ENCODE results near the gene DSE.

The DSE gene

DNA sequence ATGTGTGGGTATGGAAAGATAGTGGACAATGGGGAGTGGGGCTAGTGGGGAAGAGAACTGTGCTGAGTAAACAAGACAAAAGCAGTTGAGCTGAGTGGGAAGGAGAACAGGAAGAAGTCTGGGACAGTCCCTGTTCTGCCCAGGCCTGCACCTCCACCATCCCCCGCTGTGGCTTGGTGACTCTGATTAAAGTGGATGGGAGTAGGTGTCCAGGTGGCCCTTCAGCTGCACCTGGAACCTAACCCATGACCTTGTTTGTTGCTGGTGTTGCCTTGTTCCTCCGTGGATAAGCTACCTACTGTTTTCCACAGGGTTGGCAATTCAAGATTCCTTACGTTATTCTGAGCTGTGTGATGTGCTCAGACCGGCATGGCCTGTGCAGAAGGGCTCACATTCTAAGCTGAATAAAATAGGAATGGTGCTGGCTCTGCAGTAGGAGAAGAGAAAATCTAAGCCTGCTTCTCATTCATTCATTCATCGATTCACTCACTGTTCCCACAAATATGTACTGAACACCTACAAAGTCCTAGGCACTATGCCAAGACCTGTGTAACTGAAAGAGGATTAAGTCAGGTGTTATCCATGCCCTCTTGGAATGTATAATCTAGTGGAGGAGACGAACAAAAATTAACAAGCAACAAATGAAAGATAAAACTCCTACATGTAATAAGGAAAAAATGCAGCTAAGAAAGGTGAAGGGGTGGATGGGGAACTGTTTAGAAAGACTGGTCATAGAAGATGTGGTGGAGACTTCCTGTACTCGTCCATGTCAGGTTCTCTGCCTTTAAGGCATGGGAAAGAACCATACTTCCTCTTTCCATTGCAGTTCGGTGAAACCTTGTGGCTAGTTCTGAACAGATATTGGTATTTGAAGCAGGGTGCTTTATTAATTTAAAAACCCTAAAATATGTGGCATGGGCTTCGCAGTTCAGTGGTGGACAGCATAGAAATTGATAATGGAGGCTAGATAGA, 80.3 kb downstream of the DSE start:
- DNase-seq, result no peak

DNA sequence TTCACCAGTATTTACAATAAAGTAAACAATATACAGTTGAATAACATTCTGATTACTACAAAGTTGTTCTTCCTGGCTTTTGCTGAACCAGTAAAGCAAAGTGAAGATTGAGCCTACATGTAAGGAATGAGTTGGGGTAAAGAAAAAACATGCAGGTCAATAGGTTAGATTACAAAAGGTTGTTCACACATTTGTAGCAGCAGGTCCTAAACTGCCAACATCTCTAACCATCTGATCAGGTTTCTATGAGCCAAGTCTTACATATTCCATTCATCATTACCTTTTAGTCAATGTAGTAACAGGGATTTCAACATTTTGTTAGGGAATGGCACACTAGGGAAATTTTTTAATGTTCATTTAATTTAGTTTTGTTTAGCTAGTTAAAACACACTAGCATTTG, 81.2 kb downstream of the DSE start:
- DNase-seq, result no peak

- DNase-seq, result no peak
Observed at GRCh38 chr6:116452531-116452930, 81.8 kb downstream of the DSE start.

DNA sequence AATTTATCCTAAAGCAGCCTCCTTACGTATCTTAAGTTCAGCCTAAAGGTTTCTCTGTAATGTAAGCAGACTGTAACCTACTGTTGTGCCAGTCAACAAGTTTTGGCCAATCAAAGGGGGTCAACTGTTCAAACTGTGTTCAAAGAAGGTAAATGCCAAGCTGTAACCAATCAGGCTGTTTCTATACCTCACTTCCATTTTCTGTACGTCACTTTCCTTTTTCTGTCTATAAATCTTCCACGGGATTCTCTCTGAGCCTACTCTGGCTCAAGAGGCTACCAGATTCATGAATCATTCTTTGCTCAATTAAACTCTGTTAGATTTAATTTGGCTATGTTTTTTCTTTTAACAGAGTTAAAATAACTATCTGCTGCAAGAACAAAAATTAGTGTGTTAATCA, 85.4 kb downstream of the DSE start:
- no peak for DNase-seq

- no peak for DNase-seq
Observed at GRCh38 chr6:116456927-116457326, 86.2 kb downstream of the DSE start.

DNA sequence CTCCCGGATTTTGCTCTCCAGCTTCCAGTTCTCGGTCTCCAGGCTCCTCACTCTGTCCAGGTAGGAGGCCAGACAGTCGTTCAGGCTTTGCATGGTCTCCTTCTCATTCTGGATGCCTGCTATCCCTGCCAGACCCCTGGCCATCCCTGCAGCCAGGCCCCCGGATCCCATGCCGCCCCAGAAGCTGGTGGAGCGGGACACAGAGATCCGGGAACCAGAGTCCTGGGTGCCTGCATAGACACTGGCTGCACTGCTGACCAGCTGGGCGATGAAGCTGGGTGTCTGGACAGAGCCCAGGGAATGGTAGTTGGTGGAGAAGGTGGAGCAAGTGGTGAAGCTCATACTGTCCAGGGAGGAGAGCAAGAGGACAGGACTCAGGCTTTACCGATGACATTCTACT, 87.5 kb downstream of the DSE start:
- DNase-seq, result no peak

- DNase-seq, result no peak
Observed at GRCh38 chr6:116459927-116460326, 89.2 kb downstream of the DSE start.

- DNase-seq, result no peak
Observed at GRCh38 chr6:116461331-116461931, 90.7 kb downstream of the DSE start, which contains the start of gene CALHM6. Gene CALHM6, plus strand, starts transcription at chr6:116461375. Its CDS starts 555 bp downstream, at chr6:116461930.

GRCh38 chr6:116461932-116462885, 91.5 kb downstream of the DSE start:
- DNase-seq, result peak; percentile 81

DNA sequence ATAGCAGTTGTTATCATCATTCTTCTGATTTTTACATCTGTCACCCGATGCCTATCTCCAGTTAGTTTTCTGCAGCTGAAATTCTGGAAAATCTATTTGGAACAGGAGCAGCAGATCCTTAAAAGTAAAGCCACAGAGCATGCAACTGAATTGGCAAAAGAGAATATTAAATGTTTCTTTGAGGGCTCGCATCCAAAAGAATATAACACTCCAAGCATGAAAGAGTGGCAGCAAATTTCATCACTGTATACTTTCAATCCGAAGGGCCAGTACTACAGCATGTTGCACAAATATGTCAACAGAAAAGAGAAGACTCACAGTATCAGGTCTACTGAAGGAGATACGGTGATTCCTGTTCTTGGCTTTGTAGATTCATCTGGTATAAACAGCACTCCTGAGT, 92.6 kb downstream of the DSE start:
- no peak for DNase-seq

GRCh38 chr6:116465246-116465645, 94.5 kb downstream of the DSE start:
- no peak for DNase-seq

- no peak for DNase-seq
Observed at GRCh38 chr6:116467096-116467495, 96.3 kb downstream of the DSE start.

GRCh38 chr6:116467514-116467913, 96.8 kb downstream of the DSE start:
- DNase-seq, result no peak

DNA sequence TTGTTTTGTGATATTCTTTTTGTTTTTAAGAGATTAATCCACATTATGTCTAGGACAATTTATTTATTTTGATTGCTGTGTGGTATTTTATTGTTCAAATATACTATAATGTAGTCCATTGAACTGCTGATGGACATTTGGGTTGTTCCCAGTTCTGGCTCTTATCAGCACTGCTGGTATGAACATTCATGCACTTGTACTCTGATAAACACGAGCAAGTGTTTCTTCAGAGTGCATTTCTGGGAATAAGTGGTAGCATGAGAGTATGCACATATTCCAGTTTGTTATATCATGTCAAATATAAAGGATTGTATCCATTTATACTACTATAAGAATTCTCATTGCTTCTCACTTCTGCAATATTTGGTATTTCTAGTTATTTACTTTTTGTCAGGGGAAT, 97.5 kb downstream of the DSE start:
- DNase-seq, result no peak

DNA sequence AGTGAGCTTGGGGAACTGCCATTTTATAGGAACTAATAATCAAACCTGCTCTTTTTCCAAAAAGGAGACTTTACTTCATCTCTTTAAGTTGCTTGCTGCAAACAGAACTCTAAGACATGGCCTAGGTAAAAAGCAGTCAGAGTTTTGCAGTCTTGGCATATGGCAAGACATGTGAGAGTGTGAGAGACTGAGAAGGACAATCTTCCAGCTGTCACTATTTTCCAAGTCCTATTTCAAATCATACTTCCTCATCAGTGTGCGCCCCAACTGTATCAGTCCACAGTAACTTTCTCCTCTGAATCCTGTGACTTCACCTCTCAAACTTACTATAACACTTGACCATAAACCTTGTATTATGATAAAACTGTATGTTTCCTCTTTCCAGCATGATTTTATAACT, 100.8 kb downstream of the DSE start:
- no peak for DNase-seq

DNA sequence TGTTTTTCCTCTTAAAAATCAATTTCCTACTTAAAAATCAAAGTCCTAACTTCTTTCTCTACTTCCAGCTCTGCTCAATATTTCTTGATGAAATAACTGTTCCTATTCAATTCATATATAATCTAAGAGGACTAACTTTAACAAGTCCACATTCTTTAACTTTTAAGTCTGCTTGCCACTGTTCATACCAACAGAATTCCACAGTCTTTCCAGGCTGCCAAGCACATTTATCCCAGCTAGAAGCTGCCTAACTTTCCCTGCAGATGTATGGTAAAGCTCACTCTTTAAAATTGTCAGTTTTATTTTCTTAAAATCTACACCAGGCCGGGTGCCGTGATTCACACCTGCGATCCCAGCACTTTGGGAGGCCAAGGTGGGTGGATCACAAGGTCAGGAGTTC, 102.0 kb downstream of the DSE start:
- no peak for DNase-seq

DNA sequence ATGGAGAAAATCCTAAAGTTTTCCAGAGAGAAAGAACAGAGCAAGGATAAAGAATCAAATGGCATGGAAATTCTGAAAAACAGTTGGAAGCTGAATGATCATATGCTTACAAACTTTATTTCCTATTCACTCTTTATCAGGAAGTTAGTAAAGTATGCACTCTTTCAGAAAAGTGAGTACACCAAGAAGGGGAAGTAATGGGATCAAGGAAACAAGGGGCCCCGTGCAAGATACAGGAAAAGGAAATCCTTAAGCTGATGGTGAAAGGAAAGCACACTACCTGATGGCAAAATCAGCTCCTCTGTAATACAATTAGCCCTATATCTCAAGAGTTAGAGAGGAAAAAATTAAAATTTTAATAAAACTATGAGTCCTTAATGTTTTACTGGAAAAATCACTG, 104.4 kb downstream of the DSE start:
- DNase-seq, result no peak

DNA sequence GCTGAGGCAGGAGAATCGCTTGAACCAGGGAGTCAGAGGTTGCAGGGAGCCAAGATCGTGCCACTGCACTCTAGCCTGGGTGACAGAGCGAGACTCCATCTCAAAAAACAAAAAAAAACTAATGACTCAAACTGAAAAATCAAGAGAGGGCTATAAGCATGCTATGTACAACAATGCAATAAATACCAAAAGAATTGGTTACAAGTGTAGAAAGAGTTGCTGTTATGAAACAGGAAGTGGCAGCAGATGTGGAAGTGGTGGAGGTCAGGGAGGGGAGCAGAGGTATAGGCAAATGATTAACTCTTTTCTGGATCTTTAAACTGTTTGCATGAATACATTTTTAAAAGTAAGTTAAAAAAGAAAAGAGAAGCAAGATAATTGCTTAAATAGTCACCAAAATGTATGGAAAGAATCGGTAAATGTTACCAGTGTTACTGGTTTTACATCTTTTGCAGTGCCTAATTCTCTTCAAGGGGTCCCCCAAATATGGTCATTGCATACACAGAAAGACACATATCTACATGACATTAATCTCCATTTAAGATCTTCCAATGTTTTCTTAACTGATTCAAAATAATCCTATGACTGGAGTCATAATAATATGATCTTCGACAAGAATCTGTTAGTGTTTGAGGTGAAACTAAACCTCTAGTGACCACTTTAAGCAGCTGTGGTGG, 105.4 kb downstream of the DSE start:
- DNase-seq, result no peak

DNA sequence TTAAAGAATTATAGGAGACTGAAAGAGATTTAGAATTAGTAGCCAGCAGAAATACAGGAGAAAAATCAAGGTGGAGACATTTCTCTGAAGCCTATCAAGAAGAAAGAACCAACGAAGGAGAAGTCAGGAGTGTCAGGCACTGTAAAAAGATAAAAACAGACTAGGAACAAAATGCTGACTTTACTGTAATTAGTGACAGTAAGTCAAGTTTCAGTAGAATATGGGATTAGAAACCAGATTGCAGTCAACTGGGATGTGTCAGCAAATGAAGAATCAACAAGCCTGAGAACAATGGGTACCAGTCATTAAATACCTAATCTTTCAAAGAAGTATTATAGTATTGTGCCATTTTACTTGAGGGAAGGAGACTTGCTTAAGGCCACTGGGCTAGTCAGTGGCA, 112.0 kb downstream of the DSE start:
- DNase-seq, result no peak

GRCh38 chr6:116483616-116484015, 112.9 kb downstream of the DSE start:
- DNase-seq, result no peak

GRCh38 chr6:116485559-116486184, 114.9 kb downstream of the DSE start:
- no peak for DNase-seq
